Retinal pigment epithelial cell (primary cell): ENCODE measurements around the gene LLGL2.

ENCODE experiments used
- DNase-seq: peaks from one replicate; pipeline ENCODE4 v3.0.0-alpha.2; 2010; ENCODE audit warnings: low read depth
- H3K4me3 ChIP-seq: 2 replicates; pipeline ENCODE4 v1.5.1; 2011; ENCODE audit warnings: mild to moderate bottlenecking, low read length, control low read depth, moderate library complexity
- CTCF ChIP-seq: conservative IDR thresholded peaks from 2 replicates; pipeline ENCODE4 v1.5.1; 2011; ENCODE audit warnings: low read depth, low read length, control low read depth, inconsistent platforms

Gene LLGL2

GRCh38 chr17:75546181-75546580, 20.7 kb downstream of the LLGL2 start:
- no peak for TF ChIP-seq CTCF
- DNase-seq = no peak
- no peak overlapping the region for H3K4me3 ChIP-seq

DNA sequence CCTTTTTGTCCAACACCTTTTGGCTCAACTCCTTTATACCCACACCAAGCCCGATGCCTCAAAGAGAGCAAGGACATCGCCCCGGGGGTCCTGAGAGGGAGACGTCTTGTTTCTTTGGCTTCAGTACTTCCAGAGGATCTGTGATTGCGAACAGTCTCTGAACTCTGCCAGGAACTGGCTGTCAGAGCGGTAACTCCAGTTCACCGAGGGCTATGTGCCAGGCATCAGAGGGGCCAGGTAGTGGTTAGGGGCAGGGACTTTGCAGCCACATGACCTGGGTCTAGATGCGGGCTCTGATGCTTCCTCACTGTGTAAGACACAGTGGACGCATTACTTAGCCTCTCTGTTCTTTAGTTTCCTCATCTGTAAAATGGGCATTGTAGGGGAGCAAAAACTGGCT, 21.6 kb downstream of the LLGL2 start:
- no peak for TF ChIP-seq CTCF
- DNase-seq = no peak
- no peak overlapping the region for H3K4me3 ChIP-seq

- no peak for DNase-seq
- TF ChIP-seq CTCF = no peak
- no peak overlapping the region for H3K4me3 ChIP-seq
These were observed 23.3 kb downstream of the LLGL2 start for GRCh38 chr17:75548813-75549212.

DNA sequence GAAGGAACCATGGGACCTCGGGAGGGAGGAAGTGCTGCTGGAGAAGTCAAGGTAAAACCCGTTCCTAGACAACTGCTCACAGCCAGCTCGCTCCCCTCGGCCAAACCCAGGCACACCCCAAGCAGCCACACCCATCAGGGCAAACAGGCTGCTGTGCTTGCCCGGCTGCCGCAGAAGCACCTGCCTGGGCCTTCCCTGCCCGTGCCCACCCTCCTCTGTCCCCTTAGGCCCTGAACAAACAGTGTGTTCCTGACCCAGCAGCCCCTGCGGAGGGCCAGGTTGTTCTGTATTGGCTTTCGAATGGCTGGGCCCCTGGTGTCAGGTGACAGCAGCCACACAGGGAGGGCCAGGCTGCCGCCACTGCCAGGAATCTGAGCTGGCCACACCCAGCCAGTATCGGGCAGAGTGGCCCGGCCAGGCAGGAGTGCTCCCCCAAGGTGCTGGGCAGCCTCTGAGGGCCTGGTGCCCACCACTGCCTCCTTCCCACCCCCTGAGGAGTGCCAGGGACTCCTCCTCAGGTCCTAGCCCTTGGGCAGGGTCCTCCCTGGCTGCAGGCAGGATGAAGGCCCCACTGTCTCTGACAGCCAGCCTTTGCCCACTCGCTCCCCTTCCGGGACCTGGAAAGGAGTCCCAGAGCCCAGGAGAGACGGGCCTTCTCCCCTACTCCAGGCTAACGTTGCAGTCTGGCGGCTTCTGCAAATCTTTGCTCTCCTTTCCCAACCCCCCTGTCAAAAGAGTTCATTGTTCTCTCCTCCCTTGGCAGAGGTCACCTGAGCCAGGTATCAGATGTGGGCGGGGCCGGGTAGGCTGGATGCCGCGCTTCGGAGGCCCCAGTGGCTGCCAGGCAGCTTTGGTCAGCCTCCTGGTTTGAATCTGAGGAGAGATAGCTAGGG, 24.0 kb downstream of the LLGL2 start:
- TF ChIP-seq CTCF = no peak
- DNase-seq = no peak
- H3K4me3 ChIP-seq = no peak overlapping the region

DNA sequence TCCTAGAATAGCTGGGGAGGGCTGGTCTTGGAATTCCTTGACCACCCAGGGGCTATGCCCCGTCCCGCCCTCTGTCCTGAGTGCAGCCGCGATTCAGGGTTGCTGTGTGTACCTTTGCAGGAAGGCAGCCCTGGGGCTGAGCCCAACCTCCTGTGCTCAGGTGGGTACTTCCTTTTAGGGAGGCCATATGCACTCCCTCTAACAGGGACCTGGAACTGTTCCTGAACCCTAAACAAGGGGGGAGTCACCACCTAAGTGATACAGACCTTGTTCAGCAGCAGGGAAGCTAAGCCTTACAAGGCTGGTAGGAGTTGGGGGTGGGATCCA, 24.6 kb downstream of the LLGL2 start:
- TF ChIP-seq CTCF = no peak
- DNase-seq = no peak
- H3K4me3 ChIP-seq = no peak overlapping the region

DNA sequence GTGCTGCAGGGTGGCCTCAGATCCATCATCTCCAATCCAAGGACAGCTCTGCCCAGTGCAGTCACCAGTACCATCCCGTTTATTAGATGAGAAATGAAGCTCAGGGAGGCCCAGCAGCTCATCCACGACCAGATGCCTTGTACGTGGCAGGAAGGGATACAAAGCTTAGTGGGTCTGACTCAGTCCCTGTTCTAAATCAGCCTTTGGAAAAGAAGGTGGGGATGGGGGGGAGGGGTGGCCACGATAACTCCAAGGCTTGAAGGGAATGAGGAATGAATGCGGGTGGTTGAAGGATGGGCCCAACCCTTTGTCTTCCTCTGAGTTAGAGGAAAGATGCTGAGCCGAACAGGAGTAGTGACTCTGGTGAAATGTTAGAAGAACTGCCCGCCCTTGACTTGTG, 25.8 kb downstream of the LLGL2 start:
- DNase-seq = no peak
- TF ChIP-seq CTCF = no peak
- no peak overlapping the region for H3K4me3 ChIP-seq
